Purkinje cell (primary cell): ENCODE results near the gene PTCH2. TPM values are rescaled to one million over a fixed set of nuclear protein-coding genes. Genes with fewer than 3 reads are reported as not detected.

Source experiments
- polyA plus RNA-seq: library from polyadenylated mRNA; unstranded; fragments of >200 nt; fragmentation: Nextera tagmentation; gene quantifications from 2 replicates; pipeline ENCODE4 v1.2.1, GENCODE V29; 2014

The PTCH2 gene
- polyA plus RNA-seq = 0.46 and 0.76 TPM in 2 replicates

GRCh38 chr1:44842862-44843655 lies at the start of gene PTCH2:
PTCH2 (minus strand) TSS chr1:44843253; CDS start chr1:44842932, 321 bp downstream.

GRCh38 chr1:44808063-44808937 lies 34.8 kb downstream of the PTCH2 start, which contains the start of gene BTBD19:
BTBD19 (plus strand) TSS chr1:44808523; CDS start chr1:44808821, 298 bp downstream.

GRCh38 chr1:44806704-44807363 lies 36.2 kb downstream of the PTCH2 start, which contains the start of gene DYNLT4:
DYNLT4 (minus strand) TSS chr1:44807351; CDS start chr1:44806668, 683 bp downstream.

GRCh38 chr1:44799770-44800584 lies 43.1 kb downstream of the PTCH2 start, which contains the start of gene PLK3:
PLK3 (plus strand) TSS chr1:44800377; CDS start chr1:44800464, 87 bp downstream.

DNA sequence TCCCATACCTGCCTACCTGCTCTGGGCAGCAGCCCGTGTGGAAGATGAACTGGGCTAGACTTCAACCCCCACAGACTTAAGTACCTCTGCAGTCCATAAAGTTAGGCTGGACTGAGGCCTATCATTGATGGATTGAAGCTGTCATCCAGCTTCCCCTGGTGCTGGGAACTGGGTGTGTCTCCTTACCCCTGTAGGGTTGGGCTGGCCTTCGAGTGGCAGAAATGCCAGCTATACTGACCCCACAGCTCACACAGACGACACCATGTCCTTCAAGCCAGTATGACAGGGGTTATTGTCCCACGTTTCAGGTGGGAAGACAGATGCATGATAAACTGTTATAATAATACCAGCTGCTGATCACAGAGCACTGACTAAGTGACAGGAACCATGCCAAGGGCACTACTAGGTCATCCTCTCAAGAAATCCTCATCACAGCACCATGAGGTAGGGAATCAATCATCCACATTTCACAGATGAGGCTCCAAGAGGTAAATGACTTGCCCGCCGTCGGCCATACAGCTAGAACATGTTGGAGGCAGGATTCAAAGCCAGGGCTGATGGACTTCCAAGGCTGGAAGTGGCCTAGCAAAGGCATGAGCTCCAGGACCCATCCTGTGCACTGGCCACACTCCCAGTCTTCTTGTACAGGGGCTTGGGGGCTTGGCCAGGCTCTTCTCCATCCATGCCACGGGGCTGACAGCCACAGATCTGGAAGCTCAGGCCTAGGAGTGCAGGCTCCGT lies 54.8 kb downstream of the PTCH2 start, which contains the start of gene BEST4:
Gene BEST4 (minus strand): TSS at position 51 of the 741 bp plus-strand sequence. CDS start 465 bp downstream, outside the sequence.

DNA sequence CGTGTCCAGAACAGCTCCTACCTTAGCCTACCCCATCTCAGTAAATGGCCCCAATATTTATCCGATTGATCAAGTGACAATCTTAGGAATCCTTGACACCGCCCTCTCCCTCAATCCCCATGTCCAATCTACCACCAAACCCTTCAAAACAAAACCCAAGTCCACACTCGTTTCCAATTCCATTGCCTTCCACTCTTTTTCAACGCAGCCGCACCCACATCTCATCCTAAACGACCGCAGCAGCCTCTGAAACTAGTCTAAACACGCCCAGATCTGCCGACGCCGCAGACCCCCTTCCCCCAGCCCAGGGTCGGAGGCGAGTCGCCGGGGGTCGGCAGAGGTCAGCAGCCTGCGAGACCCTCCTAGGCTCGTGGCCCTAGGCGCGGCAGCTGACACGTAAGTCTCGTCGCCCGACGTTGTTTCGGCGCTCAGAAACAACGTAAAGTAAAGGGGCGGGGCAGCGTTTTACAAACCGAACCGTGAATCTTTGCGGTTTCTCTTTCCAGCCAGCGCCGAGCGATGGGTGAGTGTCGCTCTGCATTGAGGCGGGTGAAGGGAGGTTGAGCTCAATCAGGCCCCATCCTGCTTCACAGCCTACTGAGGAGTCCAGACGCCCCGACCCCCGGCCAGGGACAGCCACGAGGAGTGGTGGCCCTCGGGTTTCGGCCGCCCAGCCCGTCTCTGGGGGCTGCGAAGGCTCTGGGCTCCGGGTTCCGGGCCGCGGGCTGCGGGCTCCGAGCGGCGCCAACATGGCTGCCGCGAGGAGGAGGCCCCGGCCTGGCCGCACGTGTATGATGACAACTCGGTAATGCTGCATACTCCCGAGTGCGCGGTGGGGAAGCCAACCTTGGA lies 67.7 kb downstream of the PTCH2 start, which contains the start of gene RPS8:
Gene RPS8 (plus strand): TSS at position 463 of the 852 bp plus-strand sequence. CDS start 57 bp downstream, at position 520.

Other genes starting within 250 kb of the PTCH2 start
- 5.8 and 6.1 TPM in 2 replicates for gene TMEM53, start 168.8 kb downstream of the PTCH2 start, polyA plus RNA-seq
- gene ARMH1, start 168.5 kb downstream of the PTCH2 start, polyA plus RNA-seq = 3.7 TPM in 1 of 2 replicates, not detected in the other
- not detected in 2 replicates for gene RNU5D-1, start 112.1 kb downstream of the PTCH2 start, polyA plus RNA-seq
- not detected in 2 replicates for gene KIF2C, start 103.4 kb downstream of the PTCH2 start, polyA plus RNA-seq
- 456 and 523 TPM in 2 replicates for gene RPS8, start 67.7 kb downstream of the PTCH2 start, polyA plus RNA-seq
- 0.15 TPM in 1 of 2 replicates, not detected in the other for gene BEST4, start 55.1 kb downstream of the PTCH2 start, polyA plus RNA-seq
- 3.9 TPM in 1 of 2 replicates, not detected in the other for gene PLK3, start 42.9 kb downstream of the PTCH2 start, polyA plus RNA-seq
- gene DYNLT4, start 35.9 kb downstream of the PTCH2 start, polyA plus RNA-seq = not detected in 2 replicates
- not detected in 2 replicates for gene BTBD19, start 34.7 kb downstream of the PTCH2 start, polyA plus RNA-seq
- gene EIF2B3, start 143.3 kb upstream of the PTCH2 start, polyA plus RNA-seq = 98.8 and 102 TPM in 2 replicates
- 9.3 and 10.9 TPM in 2 replicates for gene HECTD3, start 168.1 kb upstream of the PTCH2 start, polyA plus RNA-seq
- gene UROD, start 169.0 kb upstream of the PTCH2 start, polyA plus RNA-seq = 58.9 and 65.3 TPM in 2 replicates